NCI-H2196 treated with DMSO at 0.1 percent for 48 hours (cell line): ENCODE measurements around the gene PNCK.
"Not testable (repeated sequence)": the region's sequence is repeated elsewhere in the genome, so short reads cannot be mapped to it uniquely, and the experiment has no call there.

Experiments
- DNase-seq: peaks from one replicate; lab custom pipeline; 2025; ENCODE audit not compliant: unreplicated experiment; lab: John Stamatoyannopoulos, UW

The PNCK gene

GRCh38 chrX:153699210-153699783 lies 25.7 kb upstream of the PNCK start:
- not testable (repeated sequence) for DNase-seq

DNA sequence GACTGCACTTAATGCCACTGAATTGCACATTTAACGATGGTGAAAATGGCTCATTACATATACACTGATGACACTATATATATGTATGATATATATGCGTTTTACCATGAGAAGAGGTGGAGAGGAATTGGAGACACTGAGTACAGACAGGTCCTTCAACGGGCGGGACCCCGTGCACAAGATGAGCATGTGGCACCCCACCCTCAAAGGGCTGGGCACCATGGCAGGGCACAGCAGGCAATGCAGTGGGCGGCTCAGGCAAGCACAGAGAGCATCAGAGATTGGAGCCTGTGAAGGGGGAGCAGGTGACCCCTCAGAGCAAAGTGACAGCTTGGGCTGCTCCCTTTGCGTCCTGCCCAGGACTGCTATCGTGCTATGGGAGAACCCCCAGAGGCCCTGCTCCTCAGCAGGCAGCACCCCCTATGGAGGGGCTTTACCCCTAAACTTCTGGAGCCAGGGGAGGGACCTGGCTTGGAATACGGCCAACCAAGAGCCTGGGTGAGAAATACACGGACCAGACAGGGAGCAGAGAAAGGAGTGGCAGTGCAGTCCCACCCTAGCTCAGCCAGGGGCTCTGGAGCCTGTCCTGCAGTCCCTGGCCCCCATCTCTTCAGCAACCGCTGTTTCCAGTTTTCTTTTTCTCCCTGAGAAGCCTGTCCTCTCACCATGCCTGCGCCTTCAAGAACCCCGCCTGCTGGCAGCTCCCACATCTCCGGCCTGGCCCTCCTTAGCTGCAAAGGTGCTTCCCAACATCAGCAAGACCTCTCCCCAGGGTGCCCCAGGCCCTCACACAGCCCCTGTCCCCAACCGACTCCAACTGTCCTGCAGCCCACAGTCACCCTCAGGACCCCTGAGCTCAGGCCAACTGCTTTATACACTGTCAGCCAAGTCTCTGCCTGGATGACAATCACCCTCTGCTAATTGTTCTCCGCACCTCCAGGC lies 24.6 kb upstream of the PNCK start:
- DNase-seq: no peak

GRCh38 chrX:153696986-153697722 lies 23.5 kb upstream of the PNCK start:
- DNase-seq: not testable (repeated sequence)

- DNase-seq: not testable (repeated sequence)
Measured at GRCh38 chrX:153696538-153696937, 22.9 kb upstream of the PNCK start.

DNA sequence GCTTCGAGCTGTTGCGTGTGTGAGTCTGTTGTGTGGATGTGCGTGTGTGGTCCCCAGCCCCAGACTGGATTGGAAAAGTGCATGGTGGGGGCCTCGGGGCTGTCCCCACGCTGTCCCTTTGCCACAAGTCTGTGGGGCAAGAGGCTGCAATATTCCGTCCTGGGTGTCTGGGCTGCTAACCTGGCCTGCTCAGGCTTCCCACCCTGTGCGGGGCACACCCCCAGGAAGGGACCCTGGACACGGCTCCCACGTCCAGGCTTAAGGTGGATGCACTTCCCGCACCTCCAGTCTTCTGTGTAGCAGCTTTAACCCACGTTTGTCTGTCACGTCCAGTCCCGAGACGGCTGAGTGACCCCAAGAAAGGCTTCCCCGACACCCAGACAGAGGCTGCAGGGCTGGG lies 22.5 kb upstream of the PNCK start:
- DNase-seq: no peak

DNA sequence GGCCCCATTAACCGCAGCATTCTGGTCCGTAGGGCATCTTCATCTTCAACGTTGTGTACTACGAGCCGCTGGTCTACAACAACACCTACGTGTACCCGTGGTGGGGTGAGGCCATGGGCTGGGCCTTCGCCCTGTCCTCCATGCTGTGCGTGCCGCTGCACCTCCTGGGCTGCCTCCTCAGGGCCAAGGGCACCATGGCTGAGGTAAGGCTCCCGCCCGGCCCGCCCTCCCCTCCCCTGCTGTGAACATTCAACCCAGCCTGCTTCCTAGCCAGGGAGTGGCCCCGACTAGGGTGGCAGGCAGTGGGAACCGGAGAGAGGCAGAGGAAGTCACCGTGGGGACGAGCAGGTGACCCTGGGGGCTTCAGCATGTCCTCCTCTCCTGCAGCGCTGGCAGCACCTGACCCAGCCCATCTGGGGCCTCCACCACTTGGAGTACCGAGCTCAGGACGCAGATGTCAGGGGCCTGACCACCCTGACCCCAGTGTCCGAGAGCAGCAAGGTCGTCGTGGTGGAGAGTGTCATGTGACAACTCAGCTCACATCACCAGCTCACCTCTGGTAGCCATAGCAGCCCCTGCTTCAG lies 21.2 kb upstream of the PNCK start:
- DNase-seq: no peak

DNA sequence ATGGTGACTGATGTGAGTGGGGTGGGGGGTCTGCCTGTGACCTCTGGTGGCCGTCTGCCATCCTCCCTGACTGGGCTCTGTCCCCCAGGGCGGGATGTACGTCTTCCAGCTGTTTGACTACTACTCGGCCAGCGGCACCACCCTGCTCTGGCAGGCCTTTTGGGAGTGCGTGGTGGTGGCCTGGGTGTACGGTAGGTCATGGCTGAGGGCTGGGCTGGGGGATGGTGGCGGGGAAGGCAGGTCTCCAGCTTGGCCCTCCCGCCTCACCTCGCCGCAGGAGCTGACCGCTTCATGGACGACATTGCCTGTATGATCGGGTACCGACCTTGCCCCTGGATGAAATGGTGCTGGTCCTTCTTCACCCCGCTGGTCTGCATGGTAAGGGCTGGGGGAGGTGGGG lies 20.6 kb upstream of the PNCK start:
- not testable (repeated sequence) for DNase-seq

GRCh38 chrX:153693216-153694086 lies 19.8 kb upstream of the PNCK start:
- no peak for DNase-seq

DNA sequence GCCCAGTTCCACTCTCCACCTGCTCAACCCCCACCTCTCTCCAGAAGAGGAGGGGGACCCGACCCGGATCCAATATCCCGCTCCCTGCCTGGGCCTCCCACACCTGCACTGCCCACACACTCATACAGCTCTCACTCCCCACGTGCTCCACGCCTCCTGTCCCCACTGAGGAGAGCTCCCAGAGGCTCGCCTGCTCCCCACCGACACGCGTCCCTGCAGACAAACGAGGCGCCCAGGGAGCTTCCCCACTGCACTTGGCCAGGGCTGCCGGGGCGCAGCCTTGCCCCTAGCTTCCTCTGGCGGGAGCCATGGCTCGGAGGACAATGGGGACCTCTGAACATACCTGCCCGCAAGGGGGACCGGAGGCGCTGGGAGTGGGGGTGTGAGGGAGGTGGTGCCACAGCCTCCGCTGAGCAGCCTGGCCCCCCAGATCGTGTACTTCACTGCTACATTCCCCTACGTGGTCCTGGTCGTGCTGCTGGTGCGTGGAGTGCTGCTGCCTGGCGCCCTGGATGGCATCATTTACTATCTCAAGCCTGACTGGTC lies 19.1 kb upstream of the PNCK start:
- DNase-seq: no peak

DNA sequence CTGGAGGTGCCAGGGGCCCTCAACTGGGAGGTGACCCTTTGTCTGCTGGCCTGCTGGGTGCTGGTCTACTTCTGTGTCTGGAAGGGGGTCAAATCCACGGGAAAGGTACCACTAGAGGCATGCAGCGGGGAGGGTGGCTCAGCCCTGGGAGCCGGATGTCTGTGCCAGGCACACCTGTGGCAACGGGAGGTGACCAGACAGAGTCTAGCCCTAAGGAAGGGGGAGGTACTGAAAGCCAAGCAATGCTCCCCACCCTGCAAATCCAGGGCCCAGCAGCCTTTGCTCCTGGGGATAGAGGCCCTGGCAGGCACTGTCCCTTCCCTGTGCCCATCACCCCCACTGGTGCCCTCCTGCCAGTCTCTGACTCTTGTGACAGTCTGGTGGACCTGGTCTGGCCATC lies 18.4 kb upstream of the PNCK start:
- DNase-seq: no peak

DNA sequence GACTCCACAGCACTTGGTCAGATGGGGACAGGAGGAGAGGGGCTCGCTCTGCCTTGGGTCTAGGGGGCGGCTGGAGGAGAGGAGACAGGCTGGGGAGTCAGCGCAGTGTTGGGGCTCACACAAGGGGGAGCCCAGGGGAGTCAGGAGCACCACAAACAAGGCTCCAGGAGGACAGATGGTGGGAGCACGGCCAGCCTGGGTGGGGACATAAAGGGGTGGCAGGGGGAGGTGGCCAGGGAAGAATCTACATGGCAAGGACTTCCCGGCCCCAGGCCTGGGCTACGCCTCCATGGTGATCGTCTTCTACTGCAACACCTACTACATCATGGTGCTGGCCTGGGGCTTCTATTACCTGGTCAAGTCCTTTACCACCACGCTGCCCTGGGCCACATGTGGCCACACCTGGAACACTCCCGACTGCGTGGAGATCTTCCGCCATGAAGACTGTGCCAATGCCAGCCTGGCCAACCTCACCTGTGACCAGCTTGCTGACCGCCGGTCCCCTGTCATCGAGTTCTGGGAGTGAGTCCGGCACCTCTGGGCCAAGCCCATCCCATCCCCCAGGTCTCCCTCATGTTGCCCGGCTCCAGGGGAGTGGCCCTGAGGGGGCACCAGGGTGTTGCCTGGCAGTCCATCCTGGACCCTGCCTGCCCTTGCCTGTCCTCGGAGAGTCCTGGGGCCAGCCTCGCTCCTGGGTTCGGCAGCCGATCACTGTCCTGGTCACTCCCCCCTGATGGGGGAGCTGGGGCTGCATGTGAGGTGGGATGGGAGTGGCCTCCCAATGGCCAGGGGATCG lies 17.6 kb upstream of the PNCK start:
- not testable (repeated sequence) for DNase-seq

- no peak for DNase-seq
Measured at GRCh38 chrX:153690466-153690865, 16.9 kb upstream of the PNCK start.

GRCh38 chrX:153689654-153690465 lies 16.2 kb upstream of the PNCK start:
- DNase-seq: no peak

DNA sequence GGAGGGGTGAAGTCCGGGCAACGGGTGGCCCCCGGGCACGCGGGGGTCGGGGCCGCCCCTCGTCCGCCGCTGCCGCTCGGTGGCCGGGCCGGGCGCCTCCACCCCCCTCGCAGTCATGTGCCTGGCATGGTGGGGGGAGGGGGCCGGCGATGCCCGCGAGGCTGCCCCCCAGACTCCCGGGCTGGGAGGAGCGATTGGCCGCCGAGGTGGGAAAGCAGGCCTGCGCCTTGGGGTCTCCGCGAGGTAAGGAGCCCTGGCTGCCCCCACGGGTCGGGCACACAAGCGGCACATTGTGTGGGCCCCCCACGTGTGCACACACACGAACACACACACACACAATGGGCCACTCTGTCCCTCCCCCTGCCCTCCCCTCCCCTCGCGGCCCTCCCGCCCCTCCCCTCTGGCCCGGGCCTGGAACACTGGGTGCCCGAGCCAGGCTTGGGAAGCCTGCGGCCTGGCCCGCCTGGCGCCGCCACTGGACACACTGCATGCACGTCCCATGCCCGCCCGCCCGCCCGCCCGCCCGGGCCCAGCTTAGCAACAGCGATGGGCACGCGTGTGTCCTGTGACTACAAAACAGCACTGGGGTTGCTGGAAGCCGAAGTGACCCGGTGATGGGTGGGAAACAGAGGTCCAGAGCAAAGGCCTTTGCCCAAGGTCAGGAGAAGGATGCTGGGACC lies 15.4 kb upstream of the PNCK start:
- no peak for DNase-seq

- no peak for DNase-seq
Measured at GRCh38 chrX:153688506-153688905, 14.9 kb upstream of the PNCK start.

- DNase-seq: no peak
Measured at GRCh38 chrX:153688071-153688470, 14.5 kb upstream of the PNCK start.

GRCh38 chrX:153687121-153688039 lies 13.8 kb upstream of the PNCK start, which contains the start of gene SLC6A8:
Gene SLC6A8 (plus strand): TSS chrX:153687926. CDS start chrX:153688575, 649 bp downstream.
- peak; percentile 14 for DNase-seq
